GF-D8 (cell line): Measurements from ENCODE around the gene CDK4.

ENCODE experiments used
- DNase-seq: peaks from one replicate; lab custom pipeline; 2025; lab: John Stamatoyannopoulos, UW

CDK4 gene

DNA sequence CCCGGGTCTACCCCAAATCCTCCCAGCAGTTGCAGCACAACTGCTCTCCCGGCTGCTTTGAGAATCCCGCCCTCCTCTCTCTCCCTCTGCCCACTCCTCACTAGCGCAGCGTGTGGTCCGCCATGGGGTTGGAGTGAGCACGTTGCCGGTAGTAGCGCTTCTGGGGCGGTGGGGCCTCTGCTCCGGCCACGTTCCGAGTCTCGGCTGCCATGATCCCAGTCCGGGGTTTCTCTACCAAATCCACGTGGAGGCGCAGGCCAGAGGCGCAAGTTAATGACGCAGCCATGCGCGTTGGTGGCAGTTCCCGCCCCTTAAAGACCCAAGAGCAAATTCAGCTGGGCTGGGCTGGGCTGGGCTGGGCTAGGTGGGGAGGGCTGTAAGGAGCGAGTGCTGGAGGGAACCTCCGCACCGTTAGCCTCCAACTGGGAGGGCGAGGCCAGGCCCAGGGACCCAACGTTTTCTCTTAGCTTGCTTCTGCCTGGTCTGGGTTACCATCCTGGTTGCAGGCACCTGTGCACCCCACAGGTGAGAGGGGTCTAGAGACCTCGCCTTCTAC is 19.8 kb upstream of the CDK4 start, which contains the start of gene METTL1:
Gene METTL1, minus strand, starts transcription at position 233 of the 556 bp plus-strand sequence. Its CDS starts 22 bp downstream, at position 211.
- peak; percentile 88 for DNase-seq

DNA sequence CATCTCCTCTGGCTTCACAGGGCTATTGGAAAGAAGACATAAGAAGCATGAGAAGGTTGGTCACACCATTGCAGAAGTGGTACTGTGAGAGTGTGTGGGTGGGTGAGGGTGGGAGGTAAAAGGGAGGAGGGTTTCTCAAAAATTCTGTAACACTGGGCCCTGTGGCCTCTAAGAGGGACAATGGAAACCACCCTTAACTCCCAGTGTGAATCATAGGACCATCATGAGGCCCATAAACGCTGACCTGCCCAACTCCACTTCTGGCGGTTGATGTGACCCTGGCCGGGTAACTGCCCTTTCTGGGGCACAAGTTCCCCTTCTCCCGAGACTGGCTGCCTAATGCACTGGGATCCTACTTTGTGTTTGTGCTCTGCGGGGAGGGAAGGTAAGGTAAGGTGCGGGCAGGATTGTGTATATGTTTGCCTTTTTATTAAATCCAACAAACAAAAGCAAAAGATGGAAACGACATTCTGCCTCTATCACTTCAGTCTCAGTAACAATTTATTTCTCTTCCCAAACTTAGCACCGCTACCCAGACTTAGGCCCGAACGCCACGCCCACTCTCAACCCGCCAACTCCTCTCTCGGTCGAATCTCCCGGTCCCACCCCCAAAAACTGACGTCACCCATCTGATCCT is 19.2 kb upstream of the CDK4 start:
- DNase-seq, result peak; percentile 85

DNA sequence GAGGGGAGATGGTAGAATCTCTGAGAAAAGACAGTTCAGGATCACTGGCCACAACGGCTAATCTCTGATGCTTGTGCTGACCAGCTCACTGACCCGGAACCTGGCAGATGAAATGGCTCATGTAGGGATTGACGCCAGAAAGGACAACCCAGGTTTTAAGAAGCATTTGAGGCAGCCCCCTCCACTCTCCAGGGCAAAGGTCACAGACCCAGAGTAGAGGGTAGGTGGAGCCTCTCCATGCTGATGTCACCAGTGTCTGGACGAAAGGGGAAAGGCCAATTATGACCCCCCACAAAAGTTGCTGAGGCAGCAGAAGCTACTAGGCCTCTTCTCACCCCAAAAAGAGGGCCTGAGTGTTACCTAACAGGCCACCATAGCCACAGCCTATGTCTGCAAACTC is 18.6 kb upstream of the CDK4 start:
- DNase-seq, result no peak

DNA sequence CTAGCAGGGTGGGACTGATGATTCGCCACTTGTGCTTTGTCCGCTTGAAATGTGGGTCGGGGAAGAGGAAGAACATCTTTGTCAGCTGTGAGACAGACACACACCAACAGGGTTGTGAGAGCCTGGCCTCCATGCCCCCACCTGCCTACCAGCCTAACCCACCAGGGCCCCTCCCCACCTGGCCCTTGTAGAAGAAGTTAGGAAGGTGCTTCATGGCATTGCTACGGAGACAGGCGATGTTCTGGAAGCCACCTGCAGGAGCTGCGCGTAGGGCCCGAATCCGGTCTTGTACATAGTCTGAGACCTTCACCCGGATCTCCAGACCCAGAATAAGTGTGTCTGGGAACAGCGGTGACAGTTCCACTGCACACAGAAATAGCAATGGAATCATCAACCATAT is 17.5 kb upstream of the CDK4 start:
- DNase-seq, result no peak

DNA sequence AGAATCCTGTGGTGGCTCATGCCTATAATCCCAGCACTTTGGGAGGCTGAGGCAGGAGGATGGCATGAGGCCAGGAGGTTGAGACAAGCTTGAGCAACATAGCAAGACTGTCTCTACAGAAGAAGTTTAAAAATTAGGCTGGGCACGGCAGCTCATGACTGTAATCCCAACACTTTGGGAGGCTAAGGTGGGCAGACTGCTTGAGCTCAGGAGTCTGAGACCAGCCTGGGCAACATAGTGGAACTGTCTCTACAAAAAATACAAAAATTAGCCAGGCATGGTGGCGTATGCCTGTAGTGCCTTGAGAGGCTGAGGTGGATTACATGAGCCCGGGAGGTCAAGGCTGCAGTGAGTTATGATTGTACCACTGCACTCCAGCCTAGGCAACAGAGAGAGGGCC is 15.8 kb upstream of the CDK4 start:
- no peak for DNase-seq

DNA sequence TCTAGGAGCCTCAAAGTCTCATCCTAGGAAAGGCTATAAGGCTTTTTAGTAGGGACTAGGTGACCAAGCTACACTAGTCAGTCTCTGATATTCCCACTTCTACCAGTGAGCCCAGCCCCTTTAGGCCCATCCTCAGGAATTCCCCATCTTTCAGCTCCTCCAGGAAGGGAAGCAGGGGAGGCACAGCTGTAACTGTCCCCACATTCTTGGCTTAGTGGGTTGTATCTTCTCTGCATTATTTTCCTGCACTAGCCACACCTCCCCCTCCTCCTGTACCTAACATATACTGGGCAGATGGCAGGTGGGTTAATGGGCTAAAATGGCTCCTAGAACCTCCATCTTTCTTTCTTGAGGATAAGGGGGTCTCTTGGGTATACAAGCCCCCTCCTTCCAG is 15.2 kb upstream of the CDK4 start:
- no peak for DNase-seq

DNA sequence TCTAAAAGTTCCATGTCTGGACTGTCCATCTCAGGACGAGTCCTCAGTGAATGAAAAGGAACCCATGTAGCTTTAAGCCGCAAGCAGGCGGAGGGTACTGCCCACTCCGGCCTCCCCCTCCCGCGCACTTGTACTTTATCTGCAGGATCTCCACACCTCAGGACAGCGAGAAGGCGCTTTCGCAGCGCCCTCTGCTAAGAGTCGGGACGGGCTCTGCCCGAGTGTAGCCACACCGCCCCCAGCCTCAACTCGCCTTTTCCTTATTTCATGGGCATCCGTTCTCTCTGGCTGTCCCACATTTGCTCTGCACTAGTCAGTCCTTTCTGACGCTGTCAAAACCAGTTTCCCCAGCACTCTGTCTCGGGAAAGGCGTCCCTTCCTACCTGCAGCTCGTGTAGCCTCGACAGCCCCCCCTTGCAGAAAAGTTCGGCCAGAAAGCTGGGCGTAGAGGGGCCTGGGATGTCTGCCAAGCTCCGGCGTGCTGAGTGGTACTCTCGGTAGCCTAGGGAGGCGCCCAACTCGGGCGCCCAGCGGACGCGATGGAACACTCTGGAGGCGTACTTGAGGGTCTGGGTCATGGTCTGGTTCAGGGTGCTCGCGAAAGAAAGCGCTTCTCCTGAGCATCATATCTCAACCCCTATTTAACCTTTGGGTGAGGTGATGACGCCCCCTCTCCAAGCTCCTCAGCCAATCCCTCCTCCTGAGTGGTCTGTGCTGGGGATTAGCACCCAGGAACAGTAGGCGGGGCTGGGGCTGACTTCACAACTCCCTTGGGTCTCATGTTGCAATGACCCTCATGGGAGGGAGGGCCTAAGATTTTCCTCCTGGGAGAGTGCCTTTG is 14.6 kb upstream of the CDK4 start, which contains the start of gene CYP27B1:
Gene CYP27B1, minus strand, starts transcription at position 615 of the 841 bp plus-strand sequence. Its CDS starts 37 bp downstream, at position 578.
- no peak for DNase-seq

DNA sequence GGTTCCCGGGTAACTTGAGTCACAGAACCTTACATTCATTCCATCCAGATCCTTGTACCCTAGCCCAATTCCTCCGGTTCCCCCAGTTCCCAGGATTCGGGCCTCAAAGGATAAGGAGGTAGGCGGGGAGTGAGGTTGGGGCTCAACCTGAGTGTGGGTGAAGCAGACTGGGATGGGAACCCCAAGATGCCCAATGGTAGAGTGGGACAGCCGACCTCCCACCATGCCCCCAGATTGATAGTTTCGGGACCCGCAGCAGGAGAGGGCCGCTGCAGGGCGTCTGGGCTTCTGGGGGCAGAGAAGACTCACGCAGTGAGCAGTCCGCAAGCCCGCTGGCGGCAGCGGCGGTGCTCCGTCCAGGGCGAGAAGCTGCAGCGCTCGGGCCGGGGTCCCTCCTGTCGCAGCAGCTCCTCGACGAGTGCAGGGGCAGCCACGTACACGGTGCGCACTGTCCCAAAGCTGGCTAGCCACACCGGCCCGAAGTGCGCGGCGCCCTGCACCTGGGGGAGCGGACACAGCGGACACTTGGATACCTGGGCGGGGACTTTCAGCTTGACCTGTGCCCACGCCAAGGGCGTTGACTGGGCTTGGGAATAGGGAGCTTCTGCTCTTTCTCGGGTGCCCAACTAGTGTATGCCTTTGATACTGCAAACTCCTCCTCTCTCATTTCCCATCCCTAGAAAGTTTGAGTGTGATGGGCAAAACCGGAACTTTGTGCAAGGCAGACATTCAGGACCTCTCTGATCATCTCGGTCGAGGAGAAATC is 13.8 kb upstream of the CDK4 start:
- DNase-seq, result no peak

DNA sequence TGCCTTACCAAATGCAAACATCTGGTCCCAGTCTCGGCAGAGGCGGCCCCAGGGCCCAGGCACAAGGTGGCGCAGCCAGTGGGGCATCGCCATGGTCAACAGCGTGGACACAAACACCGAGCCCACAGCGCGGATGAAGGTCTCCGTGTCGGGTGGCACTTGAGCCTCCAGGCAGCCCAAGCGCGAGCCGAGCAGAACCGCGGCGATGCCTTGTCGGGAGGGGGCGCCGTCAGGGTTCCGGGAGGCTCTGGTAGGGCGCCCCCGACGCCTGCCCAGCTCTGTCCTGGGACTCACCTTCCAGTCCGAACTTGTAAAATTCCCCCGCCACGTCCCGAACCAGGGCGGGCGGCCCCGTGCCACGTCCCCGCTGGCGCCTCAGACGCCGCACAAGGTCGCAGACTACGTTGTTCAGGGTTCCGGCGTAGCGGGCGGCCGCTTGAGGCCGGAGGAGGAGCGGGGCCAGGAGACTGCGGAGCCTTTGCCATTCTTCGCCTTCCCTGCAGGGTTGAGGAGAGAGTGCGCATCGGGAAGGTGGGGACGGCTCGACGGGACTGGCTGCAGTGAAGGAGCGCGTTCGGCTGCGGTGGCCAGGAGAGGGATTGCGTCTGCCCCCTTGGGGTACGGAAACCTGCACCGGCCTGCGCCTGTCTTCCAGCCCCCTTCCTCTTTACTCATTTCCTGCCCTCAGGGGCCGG is 13.0 kb upstream of the CDK4 start:
- DNase-seq, result no peak

DNA sequence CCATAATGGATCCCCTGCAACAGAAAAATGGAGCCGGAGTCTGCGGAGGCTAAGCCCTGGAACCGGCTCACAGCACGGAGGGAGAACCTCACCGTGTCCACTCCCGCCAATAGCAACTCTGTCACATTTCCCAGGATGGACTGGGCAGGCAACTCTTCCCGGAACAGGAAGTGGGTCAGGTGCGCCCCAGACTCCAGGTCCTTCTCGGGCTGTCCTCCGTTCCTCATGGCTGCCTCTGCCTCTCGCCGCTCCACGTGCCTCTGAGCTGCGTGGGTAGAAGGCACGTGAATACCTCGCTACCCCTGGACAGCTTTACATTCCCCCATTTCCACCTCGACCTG is 12.5 kb upstream of the CDK4 start:
- DNase-seq, result no peak

DNA sequence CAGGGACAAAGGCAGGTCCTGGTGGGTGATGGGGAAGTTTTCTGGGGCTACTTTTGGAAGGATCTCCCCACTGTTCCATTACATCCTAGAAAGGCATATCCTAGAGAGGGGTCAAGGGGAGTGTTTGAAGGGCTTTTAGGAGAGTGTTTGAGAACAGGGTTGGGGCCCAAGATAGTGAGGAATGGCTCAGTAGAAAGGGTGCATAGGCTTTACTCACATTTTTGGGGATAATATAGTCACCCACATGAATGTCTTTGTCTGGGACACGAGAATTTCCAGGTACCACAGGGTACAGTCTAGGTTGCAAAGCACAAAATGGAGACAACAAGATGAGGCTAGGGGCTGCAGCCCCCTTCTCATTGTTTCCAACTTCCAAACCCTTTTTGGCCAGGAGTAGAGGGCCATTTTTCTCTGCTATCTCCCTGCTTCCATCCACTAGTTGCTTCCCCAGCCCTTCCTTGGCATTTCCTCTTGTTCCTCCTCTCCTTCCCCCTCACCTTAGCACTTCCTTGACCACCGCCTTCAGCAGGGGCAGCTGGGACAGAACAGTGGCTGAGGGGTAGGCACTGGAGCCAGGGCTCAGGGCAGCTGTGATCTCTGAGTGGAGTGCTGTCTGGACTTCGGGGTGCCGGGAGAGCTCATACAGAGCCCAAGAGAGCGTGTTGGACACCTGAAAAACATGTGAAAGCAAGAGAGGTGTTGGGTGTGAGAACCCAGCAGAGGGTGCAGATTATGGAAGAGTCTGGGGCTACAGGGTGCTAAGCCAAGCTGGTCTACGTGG is 12.0 kb upstream of the CDK4 start:
- no peak for DNase-seq

DNA sequence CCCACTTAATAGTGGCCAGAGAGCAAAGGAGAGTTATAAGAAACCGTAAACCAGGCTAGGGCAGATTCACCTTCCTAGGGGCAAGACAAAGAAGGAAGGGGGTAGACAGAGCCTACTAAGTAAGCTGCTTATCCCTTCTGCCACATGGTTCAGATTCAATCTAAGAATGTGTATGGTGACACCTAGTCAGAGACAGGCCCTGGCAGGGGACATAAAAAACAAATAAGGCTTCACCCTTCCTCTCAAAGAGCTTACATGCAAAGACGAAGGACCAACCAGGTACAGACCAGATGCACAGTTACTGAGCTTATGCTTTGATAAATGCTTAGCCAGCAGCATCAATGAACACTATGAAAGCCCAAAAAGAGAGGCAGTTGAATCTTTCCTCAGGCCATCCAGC is 10.4 kb upstream of the CDK4 start:
- DNase-seq, result no peak

DNA sequence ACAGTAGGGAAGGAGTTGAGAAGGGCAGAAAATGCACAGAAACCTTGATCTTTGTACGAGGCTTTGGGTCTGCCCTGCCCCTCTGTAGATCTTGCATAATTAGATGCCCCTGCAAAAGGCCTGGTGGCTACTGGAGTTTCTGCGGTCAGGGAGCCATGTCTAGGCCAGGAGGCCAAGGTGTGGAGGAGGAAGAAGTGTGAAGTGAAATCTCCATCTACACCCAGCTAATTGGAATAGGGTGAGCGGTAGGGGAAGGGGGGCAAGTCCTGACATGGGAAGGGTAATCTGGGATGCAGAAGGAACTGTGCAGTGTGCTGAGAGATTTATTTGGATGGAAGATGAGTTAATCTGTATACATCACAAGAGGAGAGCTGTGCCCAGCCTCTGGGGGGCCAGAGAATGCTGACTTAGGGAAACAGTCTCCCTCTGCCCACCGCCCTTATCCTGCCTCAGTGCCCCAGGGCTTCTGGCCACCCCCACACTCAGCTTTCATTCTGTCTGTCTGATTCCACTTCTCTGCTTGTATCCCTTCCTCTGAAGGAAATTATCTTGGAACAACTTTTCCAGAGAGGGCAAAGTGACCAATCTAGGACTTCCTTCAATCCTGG is 9.4 kb upstream of the CDK4 start:
- DNase-seq, result no peak

DNA sequence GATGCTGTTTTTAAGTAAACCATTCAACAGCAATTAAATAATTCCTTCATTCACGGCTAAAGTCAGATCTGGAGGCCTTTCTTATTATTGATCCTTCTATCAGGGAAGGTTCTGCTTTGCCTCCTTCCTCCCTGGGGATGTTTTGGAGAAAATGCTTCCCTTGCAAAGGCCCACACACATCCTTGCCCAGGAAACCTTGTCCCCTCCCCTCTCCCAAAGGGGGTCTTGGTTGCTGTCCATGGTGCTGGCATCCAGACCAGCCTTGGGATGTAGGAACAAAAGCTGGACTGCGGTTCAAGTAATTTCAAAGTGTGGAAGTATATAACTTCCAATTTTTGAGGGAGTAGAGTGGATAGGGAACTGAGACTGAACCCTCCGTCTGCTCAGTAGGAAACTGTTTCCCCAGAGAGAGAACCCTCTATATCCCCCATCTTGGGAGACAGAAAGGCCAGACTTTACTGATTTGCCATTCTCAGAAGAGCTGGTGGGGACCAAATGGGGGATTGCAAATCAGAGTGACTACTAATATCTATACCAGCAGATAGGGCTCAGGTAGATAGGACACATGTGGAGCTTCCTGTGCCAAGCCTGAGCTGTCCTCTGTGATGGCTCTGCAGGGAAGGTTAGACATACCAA is 8.4 kb upstream of the CDK4 start:
- DNase-seq, result no peak

DNA sequence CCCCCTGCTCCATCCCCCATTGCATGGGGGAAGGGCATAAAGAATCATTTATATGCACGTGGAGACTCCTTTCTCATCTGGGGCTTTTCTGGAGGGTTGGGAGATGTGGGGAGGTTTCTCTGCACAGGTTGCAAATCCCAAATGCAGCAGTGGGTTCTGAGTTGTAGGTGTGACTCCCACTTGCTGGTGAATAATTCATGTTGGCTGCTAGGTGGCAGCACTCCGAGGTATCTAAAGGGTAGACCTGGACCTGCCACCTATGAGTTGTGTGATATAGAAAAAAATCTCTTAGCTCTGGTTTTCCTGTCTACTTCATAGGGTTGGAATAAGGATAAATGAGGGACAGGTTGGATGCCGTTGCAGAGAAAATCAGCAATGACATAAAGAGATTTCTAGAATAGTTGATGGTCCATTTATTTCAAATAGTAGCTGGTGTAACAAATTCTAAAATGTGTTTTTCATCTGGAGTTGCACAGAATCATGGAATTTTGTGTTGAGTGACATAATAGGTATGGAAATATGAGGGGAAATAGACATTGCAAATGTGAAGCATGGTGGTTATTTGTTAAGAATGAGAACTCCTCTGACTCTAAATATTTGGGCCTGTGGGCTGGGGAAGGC is 7.4 kb upstream of the CDK4 start:
- no peak for DNase-seq

DNA sequence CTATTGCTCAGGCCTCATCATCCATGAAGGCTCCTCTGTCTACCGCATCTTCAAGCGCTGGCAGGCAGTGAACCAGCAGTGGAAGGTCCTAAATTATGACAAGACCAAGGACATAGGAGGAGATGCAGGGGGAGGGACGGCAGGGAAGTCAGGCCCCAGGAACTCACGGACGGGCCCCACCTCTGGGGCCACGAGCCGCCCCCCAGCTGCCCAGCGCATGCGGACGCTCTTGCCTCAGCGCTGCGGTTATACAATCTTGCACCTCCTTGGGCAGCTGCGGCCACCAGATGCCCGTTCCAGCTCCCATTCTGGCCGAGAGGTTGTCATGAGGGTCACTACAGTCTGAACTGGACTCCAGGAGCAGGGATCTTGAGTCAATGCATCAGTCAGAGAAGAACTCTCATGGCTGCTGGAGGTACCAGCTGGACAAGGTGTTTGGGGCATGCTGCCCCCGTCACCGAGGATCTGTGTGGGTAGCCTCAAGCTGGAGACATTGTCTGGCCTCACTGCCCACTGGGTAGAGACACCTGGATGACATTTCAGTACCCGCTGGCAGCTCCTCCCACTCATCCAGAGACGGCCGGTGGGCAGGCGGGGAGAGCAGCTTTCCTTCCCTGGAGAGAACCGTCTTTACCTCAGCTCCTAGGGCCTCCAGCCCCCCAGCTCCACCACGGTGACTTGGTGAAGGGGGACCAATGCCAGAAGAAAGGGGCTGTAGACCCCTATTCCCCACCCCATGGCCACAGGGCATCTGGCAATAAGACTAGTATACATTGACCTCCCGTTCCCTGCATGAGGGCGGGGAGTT is 6.6 kb upstream of the CDK4 start:
- DNase-seq, result no peak

DNA sequence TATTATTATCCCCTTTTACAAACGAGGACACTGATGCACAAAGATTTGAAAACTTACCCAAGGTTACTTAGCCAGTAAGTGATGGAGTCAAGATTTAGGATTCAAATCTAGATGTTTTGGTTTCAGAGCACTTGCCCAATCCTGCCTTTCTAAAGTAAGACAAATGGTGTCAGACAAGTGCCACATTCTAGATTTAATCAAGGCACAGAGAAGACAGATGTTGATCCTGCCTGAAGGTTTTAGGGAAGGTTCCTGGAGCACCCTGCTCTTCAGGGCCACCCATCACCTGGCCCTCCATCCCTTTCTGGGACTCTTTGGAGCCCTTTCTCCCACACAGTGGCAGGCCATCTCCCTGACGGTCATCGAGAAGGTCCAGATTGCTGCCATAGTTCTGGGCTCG is 5.7 kb upstream of the CDK4 start:
- no peak for DNase-seq

DNA sequence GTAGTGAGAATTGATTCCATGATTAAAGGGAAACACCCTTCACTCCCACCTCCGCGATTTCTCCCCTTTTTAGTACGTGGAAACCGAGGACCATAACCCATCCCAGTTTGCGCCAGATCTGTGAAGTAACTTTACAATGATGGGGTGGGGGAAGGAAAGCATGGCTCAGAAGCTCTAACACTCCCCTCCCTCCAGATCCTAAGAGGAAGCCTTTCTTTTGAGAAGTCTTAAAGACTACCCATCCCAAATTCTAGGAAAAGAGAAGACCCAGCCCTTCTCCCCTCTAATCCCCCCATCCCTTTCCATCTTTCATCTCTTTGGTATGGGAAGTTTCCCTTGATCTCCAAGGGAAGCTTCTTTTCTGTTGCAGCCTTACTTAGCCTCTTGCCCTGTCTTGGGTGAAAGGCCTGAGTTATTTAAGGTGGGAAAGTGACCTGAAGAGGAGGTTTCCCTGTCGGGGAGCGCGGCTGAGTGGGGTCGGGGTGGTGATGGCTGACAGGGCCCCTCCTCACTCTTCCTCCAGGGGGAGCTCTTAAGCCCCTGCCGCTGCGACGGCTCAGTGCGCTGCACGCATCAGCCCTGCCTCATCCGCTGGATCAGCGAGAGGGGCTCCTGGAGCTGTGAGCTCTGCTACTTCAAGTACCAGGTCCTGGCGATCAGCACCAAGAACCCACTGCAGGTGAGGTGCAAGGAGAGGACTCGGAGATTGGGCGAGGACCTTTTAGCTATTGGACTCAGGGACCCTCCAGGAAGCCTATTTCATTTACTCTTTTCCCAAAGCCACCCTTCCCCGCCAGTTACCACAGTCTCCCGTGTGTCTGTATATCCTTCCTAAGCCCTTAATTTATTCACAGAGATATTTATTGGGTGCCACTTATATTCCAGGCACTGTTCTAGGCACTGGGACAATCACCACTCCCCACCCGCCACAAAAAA is 4.6 kb upstream of the CDK4 start:
- DNase-seq, result no peak
